GM18870 (cell line): Measurements from ENCODE around the gene RPGRIP1L.
"Not testable (repeated sequence)": the region's sequence is repeated elsewhere in the genome, so short reads cannot be mapped to it uniquely, and the experiment has no call there.

Experiments used
- ATAC-seq: cut with Tn5 transposase; IDR thresholded peaks from one replicate; pipeline ENCODE4 v1.9.1; 2021; ENCODE audit warnings: moderate library complexity; ENCODE audit not compliant: unreplicated experiment

The RPGRIP1L gene

GRCh38 chr16:53713403-53714204, 9.9 kb upstream of the RPGRIP1L start:
- no peak for ATAC-seq

- no peak for ATAC-seq
These were observed 8.4 kb upstream of the RPGRIP1L start for GRCh38 chr16:53712065-53712464.

- ATAC-seq = no peak
These were observed 7.7 kb upstream of the RPGRIP1L start for GRCh38 chr16:53711390-53711789.

- no peak for ATAC-seq
These were observed 4.8 kb upstream of the RPGRIP1L start for GRCh38 chr16:53708490-53708889.

GRCh38 chr16:53707671-53708070, 4.0 kb upstream of the RPGRIP1L start:
- no peak for ATAC-seq

GRCh38 chr16:53704445-53704813, 770 bp upstream of the RPGRIP1L start:
- ATAC-seq = no peak

- ATAC-seq = not testable (repeated sequence)
These were observed 5.4 kb downstream of the RPGRIP1L start for GRCh38 chr16:53698271-53698670.

GRCh38 chr16:53695070-53695469, 8.6 kb downstream of the RPGRIP1L start:
- no peak for ATAC-seq

- ATAC-seq = no peak
These were observed 10.3 kb downstream of the RPGRIP1L start for GRCh38 chr16:53693320-53693719.

GRCh38 chr16:53692146-53692545, 11.5 kb downstream of the RPGRIP1L start:
- ATAC-seq = no peak

GRCh38 chr16:53690771-53691170, 12.9 kb downstream of the RPGRIP1L start:
- ATAC-seq = no peak

GRCh38 chr16:53689636-53690035, 14.0 kb downstream of the RPGRIP1L start:
- ATAC-seq = no peak

GRCh38 chr16:53686710-53687109, 16.9 kb downstream of the RPGRIP1L start:
- ATAC-seq = no peak

GRCh38 chr16:53685334-53685733, 18.3 kb downstream of the RPGRIP1L start:
- ATAC-seq = not testable (repeated sequence)

GRCh38 chr16:53681354-53681753, 22.3 kb downstream of the RPGRIP1L start:
- ATAC-seq = no peak

- ATAC-seq = no peak
These were observed 22.9 kb downstream of the RPGRIP1L start for GRCh38 chr16:53680756-53681155.

GRCh38 chr16:53678756-53679343, 24.8 kb downstream of the RPGRIP1L start:
- no peak for ATAC-seq

GRCh38 chr16:53678155-53678554, 25.5 kb downstream of the RPGRIP1L start:
- ATAC-seq = no peak

- ATAC-seq = no peak
These were observed 30.5 kb downstream of the RPGRIP1L start for GRCh38 chr16:53673189-53673588.

- no peak for ATAC-seq
These were observed 31.2 kb downstream of the RPGRIP1L start for GRCh38 chr16:53672461-53672860.

GRCh38 chr16:53668869-53669268, 34.8 kb downstream of the RPGRIP1L start:
- ATAC-seq = no peak

- ATAC-seq = no peak
These were observed 36.8 kb downstream of the RPGRIP1L start for GRCh38 chr16:53666786-53667415.
